BLaER1 (cell line): Measurements from ENCODE around the gene NUP205.

Experiments used
- H3K27ac ChIP-seq: shearing (Covaris generic); formaldehyde crosslinking; 2 replicates; pipeline ENCODE4 v1.8.1; 2022
- H3K27me3 ChIP-seq: shearing (Covaris generic); formaldehyde crosslinking; 2 replicates; pipeline ENCODE4 v1.8.1; 2022
- H3K36me3 ChIP-seq: shearing (Covaris generic); formaldehyde crosslinking; 2 replicates; pipeline ENCODE4 v1.8.1; 2022
- H3K4me1 ChIP-seq: shearing (Covaris generic); formaldehyde crosslinking; 2 replicates; pipeline ENCODE4 v1.8.1; 2022
- H3K4me2 ChIP-seq: shearing (Covaris generic); formaldehyde crosslinking; 2 replicates; pipeline ENCODE4 v1.8.1; 2022
- H3K4me3 ChIP-seq: shearing (Covaris generic); formaldehyde crosslinking; 2 replicates; pipeline ENCODE4 v1.8.1; 2022
- H3K9ac ChIP-seq: shearing (Covaris generic); formaldehyde crosslinking; 2 replicates; pipeline ENCODE4 v1.8.1; 2022
- H3K9me3 ChIP-seq: shearing (Covaris generic); formaldehyde crosslinking; 2 replicates; pipeline ENCODE4 v1.8.1; 2022
- H4K20me1 ChIP-seq: shearing (Covaris generic); formaldehyde crosslinking; 2 replicates; pipeline ENCODE4 v1.8.1; 2022
- Cebpa-rat ChIP-seq: shearing (Covaris generic); IDR thresholded peaks from 2 replicates; pipeline ENCODE4 v1.8.1; 2022

Gene NUP205

GRCh38 chr7:135647755-135648154 lies 90.0 kb downstream of the NUP205 start:
- TF ChIP-seq Cebpa-rat: no peak
- no peak overlapping the region for H3K9ac ChIP-seq
- no peaks in the 10 kb centered on the region for H3K9me3 ChIP-seq
- H3K4me2 ChIP-seq: no peak overlapping the region
- H3K36me3 ChIP-seq: peaks cover 83% of the 10 kb centered on the region
- no peaks in the 10 kb centered on the region for H3K27me3 ChIP-seq
- no peaks in the 10 kb centered on the region for H3K4me1 ChIP-seq
- H3K27ac ChIP-seq: no peak overlapping the region
- no peak overlapping the region for H3K4me3 ChIP-seq
- H4K20me1 ChIP-seq: no peaks in the 10 kb centered on the region

GRCh38 chr7:135648235-135648634 lies 90.5 kb downstream of the NUP205 start:
- Histone ChIP-seq H4K20me1 (no peaks in the 10 kb centered on the region), H3K9me3 (no peaks in the 10 kb centered on the region), H3K9ac (no peak overlapping the region), H3K27ac (no peak overlapping the region), H3K4me1 (no peaks in the 10 kb centered on the region), H3K4me2 (no peak overlapping the region), H3K36me3 (peaks cover 78% of the 10 kb centered on the region), H3K27me3 (no peaks in the 10 kb centered on the region), H3K4me3 (no peak overlapping the region)
- no peak for TF ChIP-seq Cebpa-rat

- Histone ChIP-seq H3K4me1 (no peaks in the 10 kb centered on the region), H3K9me3 (no peaks in the 10 kb centered on the region), H4K20me1 (no peaks in the 10 kb centered on the region), H3K4me2 (no peak overlapping the region), H3K36me3 (peaks cover 51% of the 10 kb centered on the region), H3K4me3 (no peak overlapping the region), H3K27me3 (no peaks in the 10 kb centered on the region), H3K9ac (no peak overlapping the region), H3K27ac (no peak overlapping the region)
- no peak for TF ChIP-seq Cebpa-rat
These were observed 93.3 kb downstream of the NUP205 start for GRCh38 chr7:135650831-135651573.

GRCh38 chr7:135653340-135654080 lies 95.8 kb downstream of the NUP205 start:
- H3K36me3 ChIP-seq: peaks cover 31% of the 10 kb centered on the region
- no peak for TF ChIP-seq Cebpa-rat

GRCh38 chr7:135658564-135658963 lies 100.8 kb downstream of the NUP205 start:
- no peak for TF ChIP-seq Cebpa-rat
- Histone ChIP-seq H3K36me3 (no peaks in the 10 kb centered on the region), H3K9me3 (no peaks in the 10 kb centered on the region), H3K4me3 (no peak overlapping the region), H3K27ac (no peak overlapping the region), H3K27me3 (no peaks in the 10 kb centered on the region), H3K4me1 (peaks cover 18% of the 10 kb centered on the region), H3K9ac (no peak overlapping the region), H3K4me2 (no peak overlapping the region), H4K20me1 (no peaks in the 10 kb centered on the region; the same call in 1 of the 2 replicates)

More at GRCh38 chr7:135653340-135654080, 95.8 kb downstream of the NUP205 start:
- Histone ChIP-seq H3K4me3 (no peak overlapping the region), H3K9me3 (no peaks in the 10 kb centered on the region), H3K9ac (no peak overlapping the region), H3K27me3 (no peaks in the 10 kb centered on the region), H3K27ac (no peak overlapping the region), H3K4me1 (no peaks in the 10 kb centered on the region), H3K4me2 (no peak overlapping the region), H4K20me1 (no peaks in the 10 kb centered on the region)

- Histone ChIP-seq H3K36me3 (no peaks in the 10 kb centered on the region), H3K27me3 (no peaks in the 10 kb centered on the region), H3K4me3 (no peak overlapping the region), H3K9me3 (no peaks in the 10 kb centered on the region), H3K9ac (no peak overlapping the region), H3K4me1 (peaks cover 26% of the 10 kb centered on the region), H3K4me2 (no peak overlapping the region), H3K27ac (no peak overlapping the region), H4K20me1 (no peaks in the 10 kb centered on the region; the same call in 1 of the 2 replicates)
- TF ChIP-seq Cebpa-rat: no peak
These were observed 101.6 kb downstream of the NUP205 start for GRCh38 chr7:135659159-135659846.

GRCh38 chr7:135661311-135662122 lies 103.8 kb downstream of the NUP205 start:
- peak; percentile 48; the same call in 1 of the 2 replicates for TF ChIP-seq Cebpa-rat
- H3K4me2 ChIP-seq: peak overlapping the region; percentile 91
- H3K9me3 ChIP-seq: no peaks in the 10 kb centered on the region
- H3K9ac ChIP-seq: peak overlapping the region; percentile 88; the same call in 1 of the 2 replicates
- H3K27me3 ChIP-seq: no peaks in the 10 kb centered on the region
- H3K36me3 ChIP-seq: peaks cover 8% of the 10 kb centered on the region; the same call in 1 of the 2 replicates
- peaks cover 28% of the 10 kb centered on the region for H3K4me1 ChIP-seq
- peak overlapping the region; percentile 93 for H3K4me3 ChIP-seq
- peak overlapping the region; percentile 86 for H3K27ac ChIP-seq
- no peaks in the 10 kb centered on the region; the same call in 1 of the 2 replicates for H4K20me1 ChIP-seq

GRCh38 chr7:135662123-135662372 lies 104.3 kb downstream of the NUP205 start:
- Histone ChIP-seq H3K4me1 (peaks cover 28% of the 10 kb centered on the region), H3K4me2 (peak overlapping the region; percentile 91), H3K27me3 (no peaks in the 10 kb centered on the region), H4K20me1 (no peaks in the 10 kb centered on the region; the same call in 1 of the 2 replicates), H3K9me3 (no peaks in the 10 kb centered on the region), H3K4me3 (peak overlapping the region; percentile 93), H3K36me3 (peaks cover 8% of the 10 kb centered on the region; the same call in 1 of the 2 replicates), H3K27ac (peak overlapping the region; percentile 86), H3K9ac (peak overlapping the region; percentile 88; the same call in 1 of the 2 replicates)
- no peak for TF ChIP-seq Cebpa-rat
